GM18517 (cell line): ENCODE results near the gene MYH7B.

Experiments used
- ATAC-seq: cut with Tn5 transposase; IDR thresholded peaks from one replicate; pipeline ENCODE4 v1.9.1; 2021; ENCODE audit warnings: mild to moderate bottlenecking, moderate library complexity; ENCODE audit not compliant: unreplicated experiment

The MYH7B gene

DNA sequence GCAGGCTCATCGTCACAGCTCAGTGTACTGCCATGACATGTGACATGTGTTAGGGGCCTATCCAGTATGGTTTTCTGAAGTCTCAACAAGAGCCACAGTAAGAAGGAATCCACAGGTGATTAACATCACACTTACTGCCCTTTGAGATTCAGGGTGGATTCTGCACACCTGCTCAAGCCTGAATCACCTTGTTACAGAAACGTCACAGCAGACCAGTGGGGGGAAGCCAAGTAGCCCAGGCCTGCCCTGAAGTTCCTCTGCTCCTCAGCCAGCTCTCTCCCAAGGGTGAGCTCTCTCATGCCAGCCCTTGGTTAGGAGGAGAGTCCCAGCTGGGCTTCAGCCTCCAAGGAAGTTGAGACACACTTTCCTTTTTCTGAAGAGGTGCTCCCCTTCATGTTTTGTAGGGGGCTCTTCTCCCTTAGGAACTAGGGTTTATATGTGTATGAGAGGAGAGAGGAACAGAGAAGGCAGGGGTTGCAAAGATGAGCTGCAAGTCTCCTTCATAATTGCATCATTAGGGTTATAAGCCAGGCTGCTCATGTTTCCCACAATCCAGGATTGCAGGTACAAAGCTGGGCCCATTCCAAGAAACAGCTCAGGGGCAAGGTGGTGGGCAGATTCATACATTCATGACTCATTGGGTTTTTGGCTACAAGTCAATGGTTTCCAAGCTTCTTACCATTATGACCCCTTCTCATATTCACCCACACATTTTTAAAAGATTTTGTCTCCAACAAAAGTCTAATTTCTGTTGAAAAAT lies 11.7 kb upstream of the MYH7B start:
- ATAC-seq: no peak

DNA sequence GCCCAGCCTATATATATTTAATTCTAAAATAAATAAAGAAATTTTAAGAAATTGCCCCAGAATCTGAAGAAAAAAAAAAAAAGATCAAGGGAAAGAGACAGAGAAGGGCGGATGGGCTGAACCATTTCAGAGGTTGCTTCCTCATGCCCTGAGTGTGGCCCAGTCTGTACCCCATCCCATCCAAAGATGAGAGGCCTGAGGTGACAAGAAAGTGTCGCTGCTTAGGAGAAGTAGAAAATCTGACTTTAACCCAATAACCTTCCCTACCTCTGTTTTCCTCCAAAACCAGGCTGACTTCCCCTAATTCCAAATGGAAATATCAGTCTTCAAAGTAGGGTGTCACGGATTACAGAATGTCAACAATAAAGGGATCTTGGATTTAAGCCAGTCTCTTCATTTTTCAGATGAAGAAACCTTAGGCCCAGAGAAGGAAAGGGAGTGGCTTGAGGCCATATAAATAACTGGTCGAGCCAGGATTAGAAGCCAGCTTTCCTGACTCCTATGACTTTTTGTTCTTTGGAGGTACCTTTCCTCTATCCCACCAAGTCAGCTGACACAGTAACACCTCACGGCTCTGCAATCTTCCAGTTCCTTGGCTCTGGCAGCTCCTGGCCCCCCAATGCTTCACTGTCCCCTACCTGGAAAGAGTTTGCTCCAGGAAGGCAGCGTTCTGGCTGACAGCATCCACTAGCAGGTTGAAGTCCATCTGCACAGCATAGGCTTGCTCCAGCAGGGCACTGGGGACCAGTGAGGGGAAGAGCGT lies 10.2 kb upstream of the MYH7B start:
- ATAC-seq: no peak

DNA sequence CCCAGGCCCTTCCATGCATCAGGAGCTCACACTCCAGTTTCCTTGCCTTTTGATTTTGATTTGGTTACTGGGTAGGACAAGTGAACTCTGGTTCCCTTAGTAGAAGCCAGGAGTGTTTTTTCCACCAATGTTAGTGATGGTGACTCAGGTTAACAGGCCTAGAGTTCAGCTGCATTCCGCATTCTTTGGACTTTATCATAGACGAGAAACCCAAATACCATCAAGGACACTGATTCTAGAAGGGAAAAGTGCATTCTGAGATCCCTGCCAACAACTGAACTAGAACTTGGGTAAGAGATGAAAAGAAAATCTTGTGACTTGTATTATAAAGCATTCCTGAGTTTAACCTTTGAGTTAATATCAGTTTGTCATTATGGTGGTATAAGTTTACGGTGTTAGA lies 9.0 kb upstream of the MYH7B start:
- ATAC-seq: no peak

- no peak for ATAC-seq
These were observed 8.3 kb upstream of the MYH7B start for GRCh38 chr20:34947336-34947735.

DNA sequence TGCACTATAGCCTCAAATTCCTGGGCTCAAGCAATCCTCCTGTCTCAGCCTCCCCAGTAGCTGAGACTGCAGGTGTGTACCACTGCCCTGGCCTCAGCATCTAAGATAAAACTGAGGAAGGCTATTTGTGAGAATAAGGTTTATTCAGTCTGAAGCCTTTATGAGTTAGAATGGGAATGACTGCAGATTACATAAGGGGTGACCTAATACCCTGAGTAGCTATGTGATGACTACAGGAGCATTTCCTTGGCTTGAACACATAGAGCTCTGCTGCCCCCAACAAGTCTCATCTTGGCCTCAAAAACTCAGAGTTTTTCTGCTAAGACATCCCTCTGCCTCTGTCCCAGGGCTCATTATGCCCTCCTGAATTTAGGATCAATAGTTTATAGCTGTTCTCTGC lies 7.6 kb upstream of the MYH7B start:
- ATAC-seq: no peak

- ATAC-seq: no peak
These were observed 6.5 kb upstream of the MYH7B start for GRCh38 chr20:34949120-34949519.

- ATAC-seq: no peak
These were observed 4.4 kb upstream of the MYH7B start for GRCh38 chr20:34951252-34951651.

GRCh38 chr20:34951652-34952051 lies 4.0 kb upstream of the MYH7B start:
- ATAC-seq: no peak

DNA sequence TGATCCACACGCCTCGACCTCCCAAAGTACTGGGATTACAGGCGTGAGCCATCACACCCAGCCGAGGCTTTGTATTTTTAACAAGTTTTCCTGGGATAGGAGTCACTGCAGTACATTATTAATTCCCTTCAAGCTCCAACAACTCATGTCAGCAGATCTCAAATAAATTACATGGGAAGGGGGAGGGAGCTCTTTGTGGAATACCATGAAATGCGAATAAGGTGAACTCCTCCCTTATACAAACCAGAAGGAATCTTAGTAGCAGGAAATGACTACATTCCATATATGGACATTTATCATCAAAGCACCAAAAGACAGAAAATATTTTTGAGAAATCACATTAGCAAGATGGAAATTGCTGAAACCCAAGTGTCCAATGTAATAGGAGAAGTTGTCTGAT lies 3.0 kb upstream of the MYH7B start:
- ATAC-seq: no peak

DNA sequence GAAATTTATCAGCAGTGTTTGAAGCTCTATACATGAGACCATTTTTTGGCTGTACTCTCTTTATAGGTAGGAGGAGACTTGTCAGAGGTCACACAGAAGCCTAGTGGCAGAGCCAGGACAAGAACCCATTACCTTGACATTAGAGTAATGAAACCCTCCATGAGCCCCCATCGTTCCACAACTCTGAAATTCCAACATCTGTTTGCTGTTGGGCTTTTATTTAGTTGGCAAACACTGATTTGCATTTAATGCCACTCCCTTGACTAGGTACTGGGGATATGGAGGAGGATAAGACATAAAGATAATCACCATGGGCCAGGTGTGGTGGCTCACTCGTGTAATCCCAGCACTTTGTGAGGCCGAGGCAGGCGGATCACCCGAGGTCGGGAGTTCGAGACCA lies 1.7 kb upstream of the MYH7B start:
- no peak for ATAC-seq

DNA sequence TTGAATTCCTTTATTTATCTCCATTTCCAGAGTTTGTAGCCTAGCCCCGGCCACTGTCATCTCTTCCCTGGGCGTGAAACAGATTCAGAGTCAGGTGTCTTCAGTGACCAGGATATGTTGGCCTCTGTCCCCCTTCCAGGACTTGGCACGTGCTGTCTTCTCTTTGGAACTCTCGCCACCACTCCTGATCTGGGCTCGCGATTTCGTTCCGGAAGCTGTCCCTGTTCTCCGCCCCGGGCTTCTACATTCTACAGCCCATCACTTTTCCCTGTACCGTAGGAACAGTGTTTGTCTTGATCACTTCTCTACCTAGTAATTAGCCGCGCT lies 801 bp upstream of the MYH7B start:
- ATAC-seq: no peak

DNA sequence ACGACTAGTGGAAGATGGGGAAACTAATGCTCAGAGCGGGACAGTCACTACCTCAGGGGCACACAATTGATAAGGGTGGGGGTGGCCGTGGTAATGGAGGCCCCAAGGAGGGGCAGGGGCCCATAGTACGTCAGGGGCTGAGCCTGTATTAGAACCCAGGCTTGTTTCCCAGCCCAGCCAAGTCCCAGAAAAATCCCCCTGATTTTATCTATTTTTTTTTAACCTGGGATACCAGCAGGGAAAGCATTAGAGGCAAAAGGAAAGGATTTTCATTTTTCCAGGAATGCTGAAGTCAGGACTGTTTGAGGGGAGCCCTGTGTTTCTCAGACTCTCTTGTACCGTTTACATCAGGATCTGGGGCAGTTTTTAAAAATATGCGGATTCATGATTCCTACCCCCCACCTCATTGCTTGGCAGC lies 382 bp downstream of the MYH7B start:
- ATAC-seq: no peak

DNA sequence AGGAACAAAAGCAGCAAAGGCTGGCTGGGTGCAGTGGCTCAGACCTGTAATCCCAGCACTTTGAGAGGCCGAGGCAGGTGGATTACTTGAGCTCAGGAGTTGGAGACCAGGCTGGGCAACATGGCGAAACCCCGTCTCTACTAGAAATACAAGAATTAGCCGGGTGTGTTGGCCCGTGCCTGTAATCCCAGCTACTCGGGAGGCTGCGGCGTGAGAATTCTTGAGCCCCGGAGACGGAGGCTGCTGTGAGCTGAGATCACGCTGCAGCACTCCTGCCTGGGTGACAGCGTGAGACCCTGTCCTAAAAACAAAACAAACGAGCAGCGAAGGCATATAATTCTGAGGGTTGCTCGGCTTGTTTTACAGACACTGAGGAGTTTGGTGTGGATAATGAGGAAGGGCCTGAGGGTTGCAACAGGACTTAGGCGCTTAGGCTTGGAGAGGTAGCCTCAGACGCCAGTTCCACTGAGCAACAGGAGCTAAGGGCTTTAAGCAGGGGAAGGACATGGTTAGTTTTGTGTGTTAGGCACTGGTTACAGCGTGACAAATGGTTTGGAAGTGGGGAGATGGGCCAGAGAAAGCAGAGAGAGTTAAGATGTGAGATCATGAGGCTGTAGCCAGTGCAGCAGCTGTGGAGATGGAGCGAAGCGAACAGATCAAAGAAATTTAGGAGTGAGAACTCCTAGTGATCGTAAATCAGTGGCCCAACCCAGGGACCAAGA lies 1.2 kb downstream of the MYH7B start:
- no peak for ATAC-seq

GRCh38 chr20:34964486-34964885 lies 8.8 kb downstream of the MYH7B start:
- ATAC-seq: no peak

GRCh38 chr20:34965051-34965450 lies 9.4 kb downstream of the MYH7B start:
- ATAC-seq: no peak

- ATAC-seq: no peak
These were observed 11.8 kb downstream of the MYH7B start for GRCh38 chr20:34967421-34967820.

GRCh38 chr20:34968042-34968775 lies 12.5 kb downstream of the MYH7B start:
- no peak for ATAC-seq

DNA sequence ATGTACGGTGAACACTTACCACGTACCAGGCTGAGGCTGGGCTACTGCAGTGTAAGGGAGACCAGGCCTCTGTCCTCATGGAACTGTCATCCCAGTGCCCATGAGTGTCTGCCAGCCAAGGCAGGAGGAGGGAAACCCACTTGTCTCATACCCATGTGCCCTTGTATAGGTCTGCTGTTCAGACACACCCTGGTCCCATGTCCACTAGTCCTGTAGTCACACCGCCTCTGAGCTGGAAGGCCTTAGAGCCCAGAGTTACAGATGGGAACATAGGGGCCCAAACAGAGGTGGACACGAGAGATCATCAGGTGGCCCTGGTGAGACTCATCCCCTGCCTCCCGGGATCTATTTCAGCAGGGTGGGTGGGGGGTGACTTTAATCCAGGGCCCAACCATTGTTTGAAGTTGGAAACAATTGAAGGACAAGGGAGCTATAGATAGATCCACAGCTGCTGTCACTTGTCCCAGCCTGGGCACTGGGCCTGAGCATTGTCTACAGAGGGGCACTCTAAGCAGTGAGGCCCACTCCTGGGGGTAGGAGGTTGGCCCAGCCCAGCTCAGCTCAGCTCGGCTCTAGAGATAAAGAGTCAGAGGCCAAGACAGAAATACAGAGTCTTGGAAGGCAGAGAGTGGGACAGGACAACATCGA lies 14.6 kb downstream of the MYH7B start:
- no peak for ATAC-seq

DNA sequence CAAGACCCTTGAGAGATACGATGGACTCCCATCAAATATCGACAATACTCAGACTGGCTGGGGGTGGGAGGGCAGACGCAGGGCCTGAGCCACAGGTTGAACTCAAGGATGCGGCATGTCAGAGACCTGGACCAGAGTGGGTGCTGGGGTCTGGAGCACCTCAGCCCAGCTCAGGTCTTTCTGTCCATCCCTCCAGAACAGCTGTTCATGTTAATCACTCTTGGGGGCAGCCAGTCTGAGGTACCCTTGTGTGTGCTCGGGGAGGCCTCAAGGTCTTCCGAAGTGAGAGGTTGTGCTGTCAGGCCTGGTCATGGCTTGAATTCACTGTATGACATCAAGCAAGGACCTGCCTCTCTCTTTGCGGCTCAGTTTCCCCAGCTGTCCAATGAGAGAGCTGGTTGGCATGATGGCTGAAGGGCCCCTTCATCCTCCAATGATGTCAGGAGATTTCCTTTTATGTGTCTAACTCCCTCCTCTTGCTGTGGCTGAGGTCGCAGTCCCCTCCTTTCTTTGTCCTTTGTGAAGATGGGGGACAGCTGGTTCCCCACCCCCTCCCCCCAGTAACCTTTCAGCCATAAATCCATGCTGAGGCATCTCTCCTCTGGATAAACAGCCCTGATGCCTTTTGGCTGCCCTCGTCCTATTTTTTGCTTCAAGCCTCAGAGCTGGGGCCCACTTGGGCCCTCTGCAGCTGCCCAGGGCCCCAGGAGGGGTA lies 15.3 kb downstream of the MYH7B start:
- no peak for ATAC-seq

DNA sequence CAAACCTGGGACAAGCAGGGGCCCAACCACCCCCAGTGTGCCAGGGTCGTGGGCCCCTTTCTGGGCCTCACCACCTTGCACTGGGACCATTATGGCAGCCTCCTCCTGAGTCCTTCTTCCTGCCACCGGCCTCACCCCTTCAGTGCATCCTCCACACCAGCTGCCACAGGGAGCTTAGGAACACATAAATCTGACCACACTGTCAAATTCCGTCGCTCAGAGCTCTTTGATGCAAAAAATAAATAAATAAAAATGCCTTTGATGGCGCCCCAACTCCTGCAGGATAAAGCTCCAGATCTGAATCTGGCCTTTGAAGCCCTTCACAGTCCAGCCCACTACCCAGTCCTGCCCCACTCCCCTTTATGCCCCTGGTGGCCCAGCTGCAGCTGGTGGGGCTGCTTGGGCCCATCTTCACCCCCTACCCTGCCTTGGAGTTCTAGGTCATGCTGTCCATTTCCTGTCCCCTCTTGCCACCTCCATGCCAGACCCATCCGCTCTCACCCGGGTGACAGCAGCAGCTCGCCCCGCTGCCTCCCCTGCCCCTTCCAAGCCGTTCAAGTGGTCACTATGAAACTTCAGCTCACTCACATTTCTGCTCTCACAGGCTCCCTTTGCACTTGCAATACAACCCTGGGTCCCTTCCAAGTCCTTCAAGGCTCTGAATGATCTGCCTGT lies 16.0 kb downstream of the MYH7B start:
- ATAC-seq: no peak
